Activated CD4-positive, CD25-positive, alpha-beta regulatory T cell treated with anti-CD3 and anti-CD28 coated beads, Interleukin-2, amount 50 U/mL, for 24 hours (primary cell): ENCODE results near the gene PGM3.
A peak's percentile ranks its signal among the peaks of the same experiment; 100 is the strongest.
"Not testable (repeated sequence)": the region's sequence is repeated elsewhere in the genome, so short reads cannot be mapped to it uniquely, and the experiment has no call there.

Experiments used
- ATAC-seq, 2 donors: fragments of 150-1000 bp; cut with Tn5 transposase; one replicate each; pipeline ENCODE4 v1.10.0; 2021; ENCODE audit warnings: mild to moderate bottlenecking in 1 of 2, moderate library complexity in 1 of 2

Gene PGM3, protein sequence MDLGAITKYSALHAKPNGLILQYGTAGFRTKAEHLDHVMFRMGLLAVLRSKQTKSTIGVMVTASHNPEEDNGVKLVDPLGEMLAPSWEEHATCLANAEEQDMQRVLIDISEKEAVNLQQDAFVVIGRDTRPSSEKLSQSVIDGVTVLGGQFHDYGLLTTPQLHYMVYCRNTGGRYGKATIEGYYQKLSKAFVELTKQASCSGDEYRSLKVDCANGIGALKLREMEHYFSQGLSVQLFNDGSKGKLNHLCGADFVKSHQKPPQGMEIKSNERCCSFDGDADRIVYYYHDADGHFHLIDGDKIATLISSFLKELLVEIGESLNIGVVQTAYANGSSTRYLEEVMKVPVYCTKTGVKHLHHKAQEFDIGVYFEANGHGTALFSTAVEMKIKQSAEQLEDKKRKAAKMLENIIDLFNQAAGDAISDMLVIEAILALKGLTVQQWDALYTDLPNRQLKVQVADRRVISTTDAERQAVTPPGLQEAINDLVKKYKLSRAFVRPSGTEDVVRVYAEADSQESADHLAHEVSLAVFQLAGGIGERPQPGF

DNA sequence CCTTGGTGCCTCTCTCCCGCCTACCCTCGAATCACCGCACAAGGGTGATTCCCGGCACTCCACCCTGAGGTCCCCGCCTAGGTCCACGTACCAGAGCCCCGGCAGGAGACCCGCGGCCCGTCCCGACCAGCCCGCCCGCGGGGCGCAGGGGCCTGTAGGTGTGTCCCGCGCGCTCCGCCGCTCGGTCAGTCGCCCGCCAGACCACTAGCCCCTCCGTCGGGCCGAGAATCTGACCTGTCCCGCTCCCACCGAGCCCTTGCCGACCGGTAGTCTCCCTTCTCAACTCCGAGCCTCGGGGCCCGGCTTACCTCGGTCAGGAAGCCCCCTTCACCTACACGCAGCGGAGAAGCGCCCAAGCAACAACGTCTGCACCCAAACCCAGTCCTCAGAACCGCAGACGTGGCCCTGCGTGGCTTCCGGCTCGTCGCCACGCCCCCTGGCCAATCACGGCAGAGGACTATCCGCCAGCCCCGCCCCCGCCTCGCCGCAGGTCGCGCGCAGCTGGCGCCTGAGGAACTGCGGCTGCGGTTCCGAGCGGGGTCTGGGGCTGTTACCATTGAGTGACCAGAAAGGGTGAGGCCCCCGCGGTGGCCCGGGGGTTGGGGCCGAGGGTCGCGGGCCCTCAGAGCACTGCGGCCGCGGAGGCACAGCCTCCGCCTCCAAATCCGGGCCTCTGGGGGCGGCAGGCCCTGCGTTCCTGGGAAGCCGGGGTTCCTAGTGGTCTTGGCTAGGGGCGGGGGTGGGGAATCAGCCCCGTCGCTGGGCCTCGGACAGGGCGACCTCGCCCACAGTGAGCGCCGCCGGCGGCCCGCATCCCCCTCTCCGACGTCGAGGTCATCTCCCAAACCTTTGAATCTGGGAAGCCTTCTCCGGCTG, at the start of gene PGM3, which contains the start of gene RWDD2A:
Gene PGM3, minus strand, starts transcription at position 395 of the 876 bp plus-strand sequence. CDS start 2,253 bp downstream, outside the sequence.
Gene RWDD2A, plus strand, starts transcription at position 487 of the 876 bp plus-strand sequence. CDS start 1,095 bp downstream, outside the sequence.
- ATAC-seq, result peak; percentile 98 to 99

DNA sequence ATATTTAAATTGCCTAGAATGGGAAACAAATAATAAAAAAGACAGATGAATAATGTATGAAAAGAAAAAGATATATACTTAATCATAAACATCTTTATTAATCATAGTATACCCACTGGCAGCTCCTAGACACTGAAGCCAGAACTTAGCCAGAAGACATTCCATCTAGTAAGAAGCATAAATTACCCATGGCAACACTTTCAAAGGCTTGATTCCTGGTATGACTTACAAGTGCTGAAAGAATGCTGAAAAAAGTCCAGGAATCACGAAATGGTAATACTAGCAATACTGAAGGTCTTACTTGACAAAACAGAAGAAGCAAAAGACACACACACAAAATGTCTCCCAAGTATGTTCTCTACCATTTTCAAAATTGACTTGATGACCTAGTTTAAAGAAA, 38.1 kb upstream of the PGM3 start:
- no peak for ATAC-seq

DNA sequence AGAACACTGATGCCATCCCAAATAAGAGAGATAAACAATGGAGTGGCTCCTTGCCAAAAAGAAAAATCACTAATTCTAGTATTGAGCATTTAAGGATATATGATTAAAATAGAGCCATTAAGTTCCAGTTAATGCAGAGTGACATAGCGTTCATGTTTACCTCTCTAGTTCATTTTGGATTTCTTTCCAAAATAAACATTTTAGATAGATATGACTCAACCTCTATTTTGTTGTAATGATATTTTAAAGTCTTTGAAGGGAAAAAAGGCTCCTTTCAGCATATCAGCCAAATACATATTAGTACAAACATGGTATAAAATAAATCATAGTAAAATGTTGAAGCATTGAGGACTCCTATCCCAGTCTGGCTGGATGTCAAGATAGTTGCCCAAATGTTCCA, 33.5 kb upstream of the PGM3 start:
- no peak for ATAC-seq

DNA sequence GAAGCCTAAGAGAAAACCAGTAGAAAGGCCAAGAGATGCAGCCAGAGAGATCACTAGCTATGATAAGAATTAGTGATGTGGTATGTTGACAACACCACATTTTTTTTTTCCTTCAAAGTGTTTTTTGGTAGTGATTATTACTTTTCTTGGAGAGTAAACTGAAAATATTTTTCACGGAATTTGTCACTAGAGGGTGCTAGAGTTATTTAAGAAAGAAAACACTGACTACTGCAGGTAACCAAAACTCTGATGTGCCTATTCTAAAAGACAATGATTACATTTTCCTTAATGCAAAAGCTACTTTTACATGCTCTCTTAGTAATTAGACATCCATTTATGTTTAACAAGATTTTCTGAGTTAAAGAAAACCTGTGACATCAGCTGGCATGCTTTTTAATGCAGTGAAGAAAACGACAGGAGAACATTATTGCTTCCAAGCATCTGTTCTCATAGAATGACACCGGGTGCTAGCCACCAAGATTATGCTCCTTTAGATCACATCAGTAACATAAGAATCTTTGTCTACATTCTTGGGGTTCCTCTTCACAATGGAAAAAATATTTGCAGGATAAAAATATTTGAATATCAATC, 28.9 kb upstream of the PGM3 start:
- ATAC-seq, result no peak

DNA sequence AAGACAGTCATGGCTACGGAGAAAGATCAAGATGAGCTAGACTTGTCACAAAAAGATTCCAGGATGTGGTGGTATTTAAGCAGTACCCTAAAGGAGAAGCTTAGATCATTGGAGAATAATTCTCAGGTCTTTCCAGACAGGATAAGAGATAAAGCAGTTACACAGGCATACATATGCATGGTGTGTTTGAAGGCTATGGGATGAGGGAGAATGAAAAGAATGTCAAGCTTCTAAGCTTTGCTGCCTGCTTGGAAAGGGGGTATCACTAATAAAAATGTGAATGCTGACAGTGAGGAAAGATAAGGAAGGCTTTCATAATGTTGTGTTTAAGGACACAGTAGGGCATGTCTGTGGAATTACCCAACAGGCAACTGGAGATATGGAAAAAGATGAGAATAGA, 28.2 kb upstream of the PGM3 start:
- ATAC-seq, result no peak

DNA sequence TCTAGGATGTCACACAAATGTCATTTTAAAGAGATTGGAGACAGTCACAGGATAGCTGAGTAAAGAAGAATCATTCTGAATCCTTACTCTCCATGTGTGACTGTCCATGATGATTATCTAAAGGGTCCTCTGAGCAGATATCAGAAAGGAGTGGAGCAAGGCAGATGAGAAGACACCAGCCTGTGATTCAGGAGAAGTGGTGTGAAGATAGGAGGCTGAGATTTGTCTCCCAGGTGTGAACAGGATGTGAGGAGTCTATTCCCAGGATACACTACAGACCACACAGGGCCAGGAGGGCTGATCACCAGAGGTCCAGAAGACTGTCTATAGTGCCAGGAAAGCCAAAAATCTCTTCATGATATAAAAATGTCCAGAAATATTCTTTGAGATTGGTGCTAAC, 27.1 kb upstream of the PGM3 start:
- no peak for ATAC-seq

DNA sequence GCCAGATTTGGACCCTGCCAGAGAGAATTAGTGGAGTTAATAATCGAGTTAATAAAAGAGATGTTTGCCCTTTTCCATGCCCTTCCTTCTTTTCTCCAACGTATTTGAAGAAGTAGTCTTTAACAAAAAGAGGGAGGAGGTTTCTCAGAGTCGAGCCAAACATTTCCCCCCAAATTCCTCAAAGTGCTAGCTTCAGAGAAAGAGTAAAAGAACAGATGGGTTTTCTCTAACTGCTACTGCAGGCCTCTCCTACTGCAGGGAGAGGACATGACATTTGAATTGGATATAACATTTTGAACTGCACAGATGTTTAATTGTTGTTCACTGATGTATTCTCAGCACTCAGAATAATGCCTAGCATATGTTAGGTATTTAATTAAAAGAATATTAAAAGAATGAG, 25.6 kb upstream of the PGM3 start:
- ATAC-seq, result no peak

DNA sequence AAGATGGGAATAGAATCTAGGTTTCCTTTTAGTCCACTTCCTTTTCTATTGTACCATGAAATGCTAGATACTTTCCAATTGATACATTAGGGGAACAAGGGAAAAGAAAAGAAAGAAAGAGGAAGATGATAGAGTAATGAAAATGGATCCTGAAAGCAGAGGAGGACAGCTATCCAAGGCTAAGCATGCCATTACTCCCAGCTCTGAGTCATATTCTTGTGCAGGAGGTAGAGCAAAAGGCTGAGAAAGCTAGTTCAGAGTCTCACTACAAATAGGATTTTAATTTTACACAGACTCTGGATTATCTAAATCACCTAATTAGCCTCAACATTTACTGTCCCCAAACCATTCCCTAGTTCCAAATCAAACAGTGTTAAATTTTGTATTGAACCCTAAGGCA, 23.7 kb upstream of the PGM3 start:
- no peak for ATAC-seq

DNA sequence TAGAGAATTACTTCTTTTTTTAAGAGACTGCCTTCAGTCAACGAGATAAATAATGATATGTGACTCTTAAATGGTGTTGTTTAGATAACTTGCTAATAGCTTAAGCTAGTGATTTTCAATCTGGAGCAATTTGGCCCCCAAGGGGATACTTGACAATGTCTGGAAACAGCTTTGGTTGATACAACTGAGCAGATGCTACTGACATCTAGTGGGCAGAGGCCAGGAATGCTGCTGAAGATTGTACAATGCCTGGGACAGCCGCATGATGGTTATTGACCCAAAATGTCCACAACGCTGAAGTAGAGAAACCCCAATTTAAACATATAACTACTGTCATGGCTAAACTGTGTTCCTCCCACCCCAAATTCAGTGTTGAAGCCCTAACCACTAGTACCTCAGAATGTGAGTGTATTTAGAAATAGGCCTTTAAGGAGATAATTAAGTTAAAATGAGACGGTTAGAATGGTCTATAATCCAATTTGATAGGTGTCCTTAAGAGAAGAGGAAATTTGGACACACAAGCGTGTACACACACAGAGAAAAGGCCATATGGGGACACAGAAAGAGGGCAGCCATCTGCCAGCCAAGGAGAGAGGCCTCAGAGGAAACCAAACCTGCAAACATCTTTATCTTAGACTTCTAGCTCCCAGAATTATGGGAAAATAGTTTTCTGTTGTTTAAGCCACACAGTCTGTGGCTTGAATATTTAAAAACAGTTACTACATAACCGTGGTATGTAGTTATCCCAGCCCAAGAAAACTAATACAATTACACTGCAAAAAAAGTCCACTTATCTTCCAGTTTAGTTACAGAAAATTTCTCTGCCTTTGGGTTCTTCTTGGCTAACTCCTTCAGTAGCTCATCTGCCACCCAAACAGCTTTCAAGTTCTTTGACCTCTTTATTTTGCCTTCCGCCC, 22.3 kb upstream of the PGM3 start:
- peak; percentile 88 for ATAC-seq

DNA sequence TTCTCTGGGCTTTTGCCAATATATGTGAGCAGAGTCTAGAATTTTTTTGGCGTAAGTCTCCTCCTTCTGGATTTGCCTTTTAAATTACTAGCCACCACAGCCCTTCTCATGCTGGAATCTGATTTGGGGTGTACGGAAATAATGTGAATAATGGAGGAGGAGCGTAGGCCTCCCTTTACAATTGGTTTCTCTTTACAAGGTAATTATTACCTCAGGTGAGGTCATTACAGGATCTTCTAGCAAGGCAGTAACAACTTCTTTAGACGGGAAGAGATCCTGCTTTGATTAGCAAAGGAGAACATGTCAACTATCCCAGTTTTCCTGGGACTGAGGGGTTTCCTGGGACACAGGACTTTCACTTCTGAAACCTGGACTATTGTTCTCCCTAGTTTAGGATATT, 9.0 kb upstream of the PGM3 start:
- ATAC-seq, result no peak

DNA sequence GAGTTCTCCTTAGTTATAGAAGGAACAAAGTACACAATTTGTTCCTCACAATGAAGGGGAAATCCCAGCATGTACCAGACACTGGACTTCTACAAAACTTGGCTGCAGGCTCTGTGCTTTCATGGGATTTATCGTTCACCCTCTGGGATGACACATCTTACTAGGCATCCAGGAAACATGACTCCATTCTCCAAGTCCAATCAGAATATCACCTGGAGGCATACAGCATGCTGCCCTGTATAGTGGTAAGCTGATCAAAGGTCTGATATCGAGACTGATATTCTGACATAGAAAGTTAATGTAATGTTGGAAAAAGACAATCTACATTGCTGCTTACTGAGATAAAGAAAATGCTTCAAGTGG, 6.8 kb upstream of the PGM3 start:
- ATAC-seq, result no peak

DNA sequence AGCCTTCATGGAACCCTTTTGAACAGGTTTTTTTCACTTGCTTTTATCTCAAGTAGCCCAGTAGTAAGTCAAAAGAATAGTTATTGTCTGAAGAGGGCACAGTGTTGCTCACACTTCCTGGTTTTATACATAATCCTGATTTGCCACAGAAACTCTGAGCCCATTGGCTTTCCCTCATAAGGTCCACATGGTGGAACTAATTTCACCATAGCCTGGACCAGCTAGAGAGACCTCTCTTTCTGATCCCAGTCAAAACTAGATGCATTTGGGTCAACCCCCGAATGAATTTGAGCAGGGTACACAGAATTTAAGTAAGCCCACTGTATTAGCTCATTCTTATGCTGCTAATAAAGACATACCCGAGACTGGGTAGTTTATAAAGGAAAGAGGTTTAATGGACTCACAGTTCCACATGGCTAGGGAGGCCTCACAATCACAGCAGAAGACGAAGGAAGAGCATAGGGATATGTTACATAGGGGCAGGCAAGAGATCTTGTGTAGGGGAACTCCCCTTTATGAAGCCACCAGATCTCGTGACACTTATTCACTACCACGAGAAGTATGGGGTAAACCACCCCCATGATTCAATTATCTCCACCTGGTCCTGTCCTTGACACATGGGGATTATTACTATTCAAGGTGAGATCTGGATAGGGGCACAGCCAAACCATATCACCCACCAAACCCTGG, 6.3 kb upstream of the PGM3 start:
- ATAC-seq, result no peak

DNA sequence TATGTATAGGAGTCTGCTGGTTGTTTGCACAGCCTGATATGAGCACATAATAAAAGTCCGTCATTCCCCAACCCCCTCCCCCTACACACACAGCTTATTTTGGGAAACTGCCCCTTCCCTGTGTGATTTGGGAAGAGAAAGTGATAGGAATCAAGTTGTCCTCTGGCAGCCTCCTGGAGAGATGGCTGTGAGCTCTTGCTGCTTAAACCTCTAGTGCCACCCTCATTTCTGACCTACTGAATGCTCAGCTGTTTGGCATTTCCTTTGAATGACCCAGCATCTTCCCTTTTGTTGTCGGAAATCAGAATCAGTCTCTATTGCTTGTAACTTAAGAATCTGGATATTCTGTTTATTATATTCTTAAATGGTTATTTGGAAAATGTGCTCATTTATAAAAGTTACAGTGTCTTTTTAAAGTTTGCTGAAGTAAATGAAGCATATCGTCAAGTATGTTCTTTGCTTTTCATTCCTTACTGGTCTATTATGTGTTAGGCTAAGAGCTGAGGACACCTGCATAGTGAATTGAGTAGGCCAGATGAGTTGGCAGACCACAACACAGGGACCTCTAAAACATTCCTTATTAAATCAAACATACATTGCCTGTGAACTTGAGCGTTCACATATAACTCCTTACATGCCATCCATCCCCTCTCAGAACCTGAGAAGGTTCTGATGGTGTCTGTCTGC, 5.6 kb upstream of the PGM3 start:
- no peak for ATAC-seq

DNA sequence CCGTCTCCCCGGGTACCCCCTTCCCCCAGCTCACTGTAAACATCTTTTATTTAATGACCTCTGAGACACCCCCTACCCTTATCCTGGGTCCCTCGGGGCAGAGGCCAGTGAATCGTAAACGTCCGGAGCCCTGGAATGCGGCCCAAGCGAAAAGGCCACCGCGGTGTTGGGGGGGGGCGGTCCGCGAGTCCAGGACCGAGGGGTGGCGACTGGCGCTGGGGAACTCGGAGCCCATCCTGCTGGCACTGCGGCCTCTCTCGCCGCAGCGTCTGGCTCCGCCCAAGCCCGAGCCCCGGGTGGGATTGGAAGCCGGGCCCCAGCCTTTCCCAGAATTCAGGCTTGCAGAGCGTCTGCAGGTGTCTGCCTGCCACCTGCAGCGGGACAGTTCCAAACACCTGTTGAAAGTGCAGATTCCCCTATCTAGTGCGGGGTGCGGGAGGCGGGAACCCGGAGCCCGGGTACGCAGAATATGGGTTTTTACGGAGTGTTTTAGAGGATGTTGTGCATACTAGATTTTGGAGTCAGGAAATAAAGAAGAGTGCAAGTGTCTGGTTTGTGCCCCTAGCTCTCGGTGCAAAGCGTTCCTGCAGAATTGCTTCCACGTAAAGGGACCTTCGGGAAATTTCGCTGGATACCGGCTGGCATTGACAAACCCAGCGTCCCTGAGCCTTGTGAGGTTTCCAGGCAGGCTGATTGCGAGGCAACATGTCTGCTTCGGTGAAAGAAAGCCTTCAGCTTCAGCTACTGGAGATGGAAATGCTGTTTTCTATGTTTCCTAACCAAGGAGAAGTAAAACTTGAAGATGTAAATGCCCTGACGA, 892 bp upstream of the PGM3 start:
- ATAC-seq, result no peak

DNA sequence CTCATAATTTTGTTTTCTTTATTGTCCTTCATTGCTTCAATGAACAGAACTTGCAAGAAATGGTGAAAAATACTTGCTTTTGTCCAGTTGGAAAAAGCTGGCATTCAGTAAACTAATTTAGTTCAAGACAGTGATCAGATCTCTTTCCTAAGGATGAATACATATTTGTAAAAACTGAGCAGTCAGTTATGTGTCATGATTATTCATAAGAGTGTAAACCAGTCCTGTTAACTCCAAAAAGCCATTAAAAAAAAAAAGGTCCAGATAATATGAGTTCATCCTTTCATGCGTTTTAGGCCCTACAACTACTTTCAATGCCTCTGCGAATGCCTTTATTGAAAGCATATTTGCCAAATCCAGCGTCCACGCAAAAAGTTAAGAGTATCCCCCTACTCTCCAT, 609 bp downstream of the PGM3 start:
- ATAC-seq, result peak; percentile 14 to 22

DNA sequence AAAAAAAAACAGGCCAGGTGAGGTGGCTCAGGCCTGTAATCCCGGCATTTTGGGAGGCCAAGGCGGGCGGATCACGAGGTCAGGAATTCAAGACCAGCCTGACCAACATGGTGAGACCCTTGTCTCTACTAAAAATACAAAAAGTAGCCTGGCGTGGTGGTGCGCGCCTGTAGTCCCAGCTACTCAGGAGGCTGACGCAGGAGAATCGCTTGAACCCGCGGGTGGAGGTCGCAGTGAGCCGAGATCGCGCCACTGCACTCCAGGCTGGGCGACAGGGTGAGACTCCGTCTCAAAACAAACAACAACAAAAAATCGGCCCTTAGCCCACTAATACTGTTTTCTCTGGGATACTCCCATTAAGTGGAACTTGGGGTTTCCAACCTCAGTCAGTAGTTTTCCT, 1.1 kb downstream of the PGM3 start:
- ATAC-seq, result not testable (repeated sequence)

DNA sequence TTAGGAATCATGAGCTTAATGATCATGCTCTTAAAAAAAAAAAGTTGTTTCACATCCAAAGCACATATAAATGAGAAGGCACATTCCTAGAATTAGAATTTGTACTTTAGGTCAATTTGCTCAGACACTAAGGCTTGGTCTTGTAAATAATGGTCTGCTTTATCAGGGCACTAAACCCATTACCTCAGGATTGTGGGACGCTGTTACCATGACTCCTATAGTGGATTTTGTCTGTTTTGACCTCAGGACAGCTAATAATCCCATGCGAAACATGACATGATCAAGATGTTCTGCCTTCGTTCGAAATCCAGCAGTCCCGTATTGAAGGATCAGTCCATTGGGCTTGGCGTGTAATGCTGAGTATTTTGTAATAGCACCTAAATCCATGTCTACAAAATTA, 2.4 kb downstream of the PGM3 start:
- ATAC-seq, result no peak

DNA sequence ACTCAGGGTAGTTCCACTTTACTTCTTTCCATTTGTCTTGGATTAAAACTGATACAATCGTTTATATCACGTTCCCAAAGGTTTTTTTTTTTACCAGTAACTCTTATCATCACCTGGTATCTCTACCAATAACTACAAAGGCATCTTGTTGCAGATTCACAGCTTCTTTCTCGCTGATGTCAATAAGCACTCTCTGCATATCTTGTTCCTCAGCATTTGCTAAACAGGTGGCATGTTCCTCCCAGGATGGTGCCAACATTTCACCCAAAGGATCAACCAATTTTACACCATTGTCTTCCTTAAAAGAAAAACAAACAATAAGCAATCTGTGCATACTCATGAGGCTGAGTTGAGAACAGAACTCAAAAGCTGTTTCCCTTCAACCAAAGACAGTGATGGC, 4.6 kb downstream of the PGM3 start:
- no peak for ATAC-seq

DNA sequence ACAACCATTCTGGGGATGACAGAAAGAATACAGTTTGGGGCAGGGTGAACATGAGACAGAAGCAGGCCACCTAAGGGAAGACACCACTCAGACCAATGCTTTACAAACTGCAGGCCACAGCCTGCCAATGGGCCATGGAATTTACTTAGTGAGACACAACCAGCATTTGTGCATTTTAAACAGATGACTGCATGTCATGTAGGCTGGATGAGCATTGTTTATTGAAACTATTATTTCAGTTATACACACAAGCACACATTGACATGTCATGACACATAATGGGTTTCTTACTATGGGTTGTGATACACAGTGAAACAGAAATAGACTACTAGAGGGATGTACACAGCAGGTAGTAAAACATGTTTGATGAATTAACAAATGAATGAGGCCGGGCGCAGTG, 8.0 kb downstream of the PGM3 start:
- ATAC-seq, result no peak
